GM19351 (cell line): ENCODE measurements around the gene DNAJC1.
"Not testable (repeated sequence)": the region's sequence is repeated elsewhere in the genome, so short reads cannot be mapped to it uniquely, and the experiment has no call there.

Experiments used
- ATAC-seq: cut with Tn5 transposase; IDR thresholded peaks from one replicate; pipeline ENCODE4 v1.9.1; 2021; ENCODE audit warnings: mild to moderate bottlenecking, moderate library complexity; ENCODE audit not compliant: unreplicated experiment

Gene DNAJC1

DNA sequence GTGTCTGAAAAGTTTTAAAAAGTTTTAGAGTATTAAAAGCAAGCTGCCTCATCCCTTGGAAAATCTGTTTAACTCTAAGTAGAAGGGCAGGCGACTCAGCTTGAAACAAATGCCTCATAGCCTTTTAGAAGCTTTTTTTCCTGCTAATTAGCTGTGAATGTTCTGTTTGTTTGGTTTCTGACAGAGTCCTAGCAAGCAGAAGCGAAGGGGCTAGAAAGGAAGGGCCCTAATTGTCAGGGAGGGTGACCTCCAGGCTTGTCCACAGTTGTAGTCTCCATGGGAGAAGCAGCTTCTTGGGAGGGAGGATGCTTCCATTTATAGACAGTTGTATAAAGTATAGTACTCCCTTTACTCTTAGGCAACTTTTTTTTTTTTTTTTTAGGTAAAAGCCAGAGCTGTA is 90.9 kb downstream of the DNAJC1 start:
- ATAC-seq, result no peak

DNA sequence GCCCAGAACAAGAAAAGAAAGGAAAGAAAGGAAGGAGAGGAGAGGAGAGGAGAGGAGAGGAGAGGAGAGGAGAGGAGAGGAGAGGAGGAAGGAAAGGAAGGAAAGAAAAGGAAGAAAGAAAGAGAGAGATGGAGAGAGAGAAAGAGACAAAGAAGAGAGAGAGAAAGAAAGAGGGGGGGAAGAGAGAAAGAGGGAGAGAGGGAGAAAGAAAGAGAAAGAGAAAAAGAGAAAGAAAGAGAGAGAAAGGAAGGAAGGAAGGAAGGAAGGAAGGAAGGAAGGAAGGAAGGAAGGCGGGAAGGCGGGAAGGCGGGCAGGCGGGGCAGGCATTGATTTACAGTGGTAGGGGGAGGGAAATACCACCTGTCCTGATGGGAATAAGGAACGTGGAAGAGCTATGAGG is 92.7 kb downstream of the DNAJC1 start:
- ATAC-seq, result no peak

DNA sequence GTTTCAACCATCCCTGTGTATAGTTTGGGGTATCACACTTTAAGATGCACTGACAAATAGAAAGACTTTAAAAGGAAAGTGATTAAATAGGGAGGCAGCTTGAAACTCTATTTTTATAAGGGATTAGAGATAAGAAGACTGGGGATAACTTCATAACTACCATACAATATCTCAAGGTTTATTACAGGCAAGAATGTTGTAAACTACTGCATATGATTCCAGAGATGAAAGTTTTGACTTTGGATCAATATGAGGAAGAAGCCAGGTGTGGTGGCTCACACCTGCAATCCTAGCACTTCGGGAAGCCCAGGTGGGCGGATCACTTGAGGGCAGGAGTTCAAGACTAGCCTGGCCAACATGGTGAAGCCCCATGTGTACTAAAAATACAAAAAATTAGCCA is 96.1 kb downstream of the DNAJC1 start:
- ATAC-seq, result no peak

DNA sequence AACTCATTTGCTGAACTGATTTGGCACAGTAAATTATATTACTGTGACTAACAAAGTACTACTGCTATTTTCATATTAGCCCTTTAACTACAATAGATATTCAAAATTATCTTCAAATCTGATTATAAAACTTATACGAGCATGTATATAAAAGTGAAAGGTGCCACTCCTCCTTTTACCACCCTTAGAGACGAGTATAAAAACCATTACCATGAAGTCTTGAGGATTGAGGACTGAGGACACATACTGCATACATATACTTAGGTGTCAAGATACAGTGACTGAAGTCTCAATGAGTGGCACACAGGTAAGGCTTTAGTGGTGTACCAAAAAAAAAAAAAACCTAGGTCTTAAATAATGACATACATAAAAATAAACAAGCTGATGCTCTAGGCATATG is 98.6 kb downstream of the DNAJC1 start:
- ATAC-seq, result no peak

DNA sequence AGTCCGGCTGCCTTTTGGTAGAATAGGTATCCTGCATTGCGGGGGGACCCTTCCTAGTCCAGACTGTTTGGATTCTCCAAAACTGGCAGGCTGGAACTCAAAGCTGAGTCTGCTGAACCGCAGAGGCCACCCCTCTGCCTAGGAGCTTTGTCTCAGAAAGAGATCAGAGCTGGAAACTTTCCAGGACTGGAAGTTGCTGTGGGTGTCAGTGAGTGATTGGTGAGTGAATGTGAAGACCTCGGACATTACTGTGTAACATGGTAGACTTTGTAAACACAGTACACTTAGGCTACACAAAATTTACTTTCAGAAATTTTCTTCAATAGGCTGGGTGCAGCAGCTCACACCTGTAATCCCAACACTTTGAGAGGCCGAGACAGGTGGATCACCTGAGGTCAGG is 103.8 kb downstream of the DNAJC1 start:
- ATAC-seq, result no peak

DNA sequence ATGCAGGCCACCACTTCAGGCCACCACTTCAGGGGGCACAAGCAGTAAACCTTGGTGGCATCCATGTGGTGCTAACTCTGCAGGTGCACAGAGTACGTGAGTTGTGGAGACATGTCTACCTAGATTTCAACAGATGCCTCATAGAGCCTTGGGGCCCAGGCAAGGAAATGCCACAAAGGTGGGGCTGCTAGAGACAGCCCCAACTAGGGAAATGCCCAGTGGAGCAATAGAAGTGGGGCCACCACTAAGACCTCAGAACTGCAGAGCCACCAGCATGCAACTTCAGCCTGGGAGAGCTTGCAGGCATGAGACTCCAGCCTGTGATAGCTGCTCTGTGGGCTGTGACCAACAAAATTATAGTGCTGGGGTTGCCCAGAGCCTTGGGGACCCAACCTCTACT is 107.6 kb downstream of the DNAJC1 start:
- no peak for ATAC-seq

DNA sequence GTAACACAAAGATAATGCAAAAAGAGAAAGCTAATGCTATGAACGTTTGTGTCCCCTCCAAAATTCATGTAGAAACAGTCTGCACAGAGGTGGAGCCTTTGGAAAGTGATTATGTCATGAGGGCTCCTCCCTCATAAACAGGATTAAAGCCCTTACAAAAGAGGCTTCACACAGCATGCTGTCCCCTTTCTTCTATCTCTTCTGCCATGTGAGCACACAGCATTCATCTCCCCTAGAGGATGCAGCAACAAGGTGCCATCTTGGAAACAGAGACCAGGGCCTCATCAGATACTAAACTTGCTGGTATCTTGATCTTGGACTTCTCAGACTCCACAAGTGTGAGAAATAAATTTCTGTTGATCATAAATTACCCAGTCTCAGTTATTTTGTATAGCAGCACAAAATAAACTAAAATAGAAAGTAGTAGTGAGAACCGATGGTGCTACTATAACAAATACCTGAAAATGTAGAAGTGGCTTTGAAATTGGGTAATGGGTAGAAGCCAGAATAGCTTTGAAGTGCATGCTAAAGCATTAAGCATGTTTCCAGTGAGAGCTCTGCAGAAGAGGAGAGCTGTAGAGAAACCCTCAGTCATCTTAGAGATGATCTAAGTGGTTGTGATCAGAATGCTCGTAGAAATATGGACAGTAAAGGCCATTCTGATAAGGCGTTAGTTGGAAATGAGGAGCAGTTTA is 108.7 kb downstream of the DNAJC1 start:
- peak; percentile 64 for ATAC-seq

DNA sequence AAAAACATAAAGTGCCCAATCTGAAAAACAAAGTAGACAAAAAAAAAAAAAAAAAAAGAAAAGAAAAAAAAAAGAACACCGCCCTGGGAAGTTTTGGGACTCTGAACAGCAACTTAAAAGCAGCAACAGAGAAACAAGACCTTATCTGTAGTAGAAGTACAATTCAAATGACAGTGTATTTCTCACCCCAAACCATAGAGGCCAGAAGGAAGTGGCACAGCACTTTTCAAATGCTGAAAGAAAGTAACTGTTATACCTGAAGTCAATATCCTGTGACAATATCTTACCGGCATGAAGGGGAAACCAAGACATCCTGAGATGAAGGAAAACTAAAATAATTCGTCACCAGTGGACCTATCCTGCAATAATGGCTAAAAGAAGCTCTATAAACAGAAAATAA is 112.1 kb downstream of the DNAJC1 start:
- ATAC-seq, result no peak

DNA sequence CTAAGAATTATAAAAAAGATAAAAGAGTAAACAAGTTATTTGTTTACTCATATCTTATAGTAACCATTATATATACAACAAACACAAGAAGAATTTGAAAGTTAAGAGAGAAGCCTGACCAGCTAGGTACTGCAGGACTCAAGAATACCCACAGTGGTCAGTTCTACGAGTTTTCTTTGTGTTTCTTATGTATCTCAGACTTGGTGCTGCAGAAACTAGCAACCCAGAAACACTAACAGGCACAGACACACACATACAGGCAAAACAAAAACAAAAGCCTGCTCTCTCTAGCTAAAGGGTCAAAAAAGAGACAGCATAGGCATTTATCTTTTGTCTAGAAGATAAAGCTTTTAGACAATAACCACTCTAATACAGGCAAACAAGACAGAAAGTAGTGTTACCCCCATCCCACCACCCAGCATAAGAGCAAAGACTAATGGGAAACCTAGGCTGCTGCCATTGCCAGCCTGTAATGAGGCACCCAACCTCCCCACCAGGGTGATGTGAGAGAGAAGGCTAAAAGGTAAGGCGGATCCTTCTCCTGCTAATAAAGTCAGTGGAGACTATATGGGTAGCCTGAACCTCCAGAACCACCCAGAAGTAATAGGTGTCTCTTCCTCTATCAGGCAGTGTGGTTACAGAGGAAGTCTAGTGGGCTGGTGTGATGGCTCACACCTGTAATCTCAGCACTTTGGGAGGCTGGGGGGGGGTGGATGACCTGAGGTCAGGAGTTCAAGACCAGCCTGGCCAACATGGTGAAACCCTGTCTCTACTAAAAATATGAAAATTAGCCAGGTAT is 113.9 kb downstream of the DNAJC1 start:
- ATAC-seq, result peak; percentile 30

DNA sequence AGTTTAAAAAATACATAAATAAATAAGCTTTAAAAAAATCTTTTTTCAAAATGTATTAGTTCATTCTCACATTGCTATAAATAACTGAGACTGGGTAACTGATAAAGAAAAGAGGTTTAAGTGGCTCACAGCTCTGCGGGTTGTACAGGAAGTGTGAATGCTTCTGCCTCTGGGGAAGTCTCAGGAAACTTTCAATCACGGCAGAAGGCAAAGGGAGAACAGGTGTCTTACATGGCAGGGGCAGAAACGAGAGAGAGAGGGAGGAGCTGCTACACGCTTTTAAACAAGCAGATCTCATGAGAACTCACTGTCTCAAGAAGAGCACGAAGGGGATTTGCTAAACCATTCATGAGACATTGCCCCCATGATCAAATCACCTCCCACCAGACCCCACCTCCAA is 114.6 kb downstream of the DNAJC1 start:
- peak; percentile 91 for ATAC-seq

DNA sequence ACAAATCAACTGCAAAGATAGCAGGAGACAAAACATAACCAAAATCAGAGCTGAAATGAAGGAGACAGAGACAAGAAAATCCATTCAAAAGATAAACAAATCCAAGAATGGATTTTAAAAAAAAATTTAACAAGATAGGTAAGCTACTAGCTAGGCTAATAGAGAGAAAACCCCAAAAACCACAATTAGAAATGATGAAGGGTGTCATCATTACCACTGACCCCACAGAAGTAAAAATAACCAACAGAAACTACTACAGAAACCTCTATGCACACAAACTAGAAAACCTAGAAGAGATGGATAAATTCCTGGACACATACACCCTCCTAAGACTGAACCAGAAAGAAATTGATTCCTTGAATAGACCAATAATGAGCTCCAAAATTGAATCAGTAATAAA is 117.6 kb downstream of the DNAJC1 start:
- ATAC-seq, result no peak

DNA sequence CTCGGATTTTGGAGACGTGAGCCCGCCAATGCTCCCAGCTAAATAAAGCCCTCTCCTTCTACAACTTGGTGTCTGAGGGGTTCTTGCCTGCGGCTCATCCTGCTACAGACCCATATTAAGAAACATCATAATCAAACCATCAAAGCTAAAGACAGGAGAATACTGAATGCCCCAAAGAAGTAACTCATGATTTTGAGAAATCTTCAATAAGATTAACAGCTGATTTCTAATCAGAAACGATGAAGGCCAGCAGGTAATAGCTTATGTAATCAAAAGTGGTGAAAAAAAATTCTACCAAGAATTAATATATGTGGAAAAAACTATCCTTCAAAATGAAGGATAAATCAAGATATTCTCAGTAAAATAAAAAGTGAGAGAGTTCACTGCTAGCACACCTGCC is 130.3 kb downstream of the DNAJC1 start:
- no peak for ATAC-seq

DNA sequence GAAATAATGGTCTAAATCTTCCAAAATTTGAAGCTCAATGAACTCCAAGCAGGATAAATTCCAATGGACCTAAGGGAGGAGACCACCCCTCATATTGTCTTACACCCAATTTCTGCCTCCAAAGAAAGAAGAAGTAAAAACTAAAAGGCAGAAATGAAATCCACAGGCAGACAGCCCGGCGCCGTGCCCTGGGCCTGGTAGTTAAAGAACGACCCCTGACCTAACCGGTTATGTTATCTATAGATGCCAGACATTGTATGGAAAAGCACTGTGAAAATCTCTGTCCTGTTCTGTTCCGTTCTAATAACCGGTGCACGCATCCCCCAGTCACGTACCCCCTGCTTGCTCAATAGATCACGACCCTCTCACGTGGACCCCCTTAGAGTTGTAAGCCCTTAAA is 130.8 kb downstream of the DNAJC1 start:
- ATAC-seq, result not testable (repeated sequence)

DNA sequence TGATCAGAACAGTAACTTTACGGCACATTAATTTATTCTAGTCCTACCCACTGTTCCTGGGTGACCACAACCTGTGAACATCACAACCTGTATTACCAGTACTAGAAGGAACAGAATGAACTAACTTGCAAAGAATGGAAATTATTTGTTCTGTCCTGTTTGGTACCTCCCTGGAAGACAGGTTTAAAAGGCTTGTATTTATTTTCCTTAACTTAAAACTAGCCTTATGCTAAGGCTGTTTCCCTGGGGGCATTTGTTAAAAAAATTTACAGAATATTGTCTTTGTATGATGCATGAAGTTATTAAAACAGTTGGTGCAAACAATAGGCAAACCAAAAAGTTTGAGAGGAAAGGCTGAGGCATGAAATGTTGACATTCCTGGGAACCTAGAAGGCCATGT is 132.7 kb downstream of the DNAJC1 start:
- ATAC-seq, result no peak

DNA sequence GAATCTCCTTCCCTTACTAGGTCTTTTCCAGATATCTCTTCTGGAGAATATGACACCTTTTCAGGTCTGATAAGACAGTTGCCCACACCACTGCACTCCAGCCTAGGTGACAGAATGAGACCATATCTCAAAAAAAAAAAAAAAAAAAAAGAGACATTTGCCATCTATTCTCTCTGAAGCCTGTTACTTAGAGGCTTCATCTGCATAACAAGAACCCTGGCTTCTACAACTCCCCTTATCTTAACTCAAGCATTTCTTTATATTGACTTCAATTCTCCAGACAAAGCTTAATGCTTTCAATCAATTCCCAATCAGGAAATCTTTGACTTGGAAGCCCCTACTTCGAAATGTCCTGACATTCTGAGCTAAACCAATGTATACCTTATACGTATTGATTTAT is 134.4 kb downstream of the DNAJC1 start:
- not testable (repeated sequence) for ATAC-seq

DNA sequence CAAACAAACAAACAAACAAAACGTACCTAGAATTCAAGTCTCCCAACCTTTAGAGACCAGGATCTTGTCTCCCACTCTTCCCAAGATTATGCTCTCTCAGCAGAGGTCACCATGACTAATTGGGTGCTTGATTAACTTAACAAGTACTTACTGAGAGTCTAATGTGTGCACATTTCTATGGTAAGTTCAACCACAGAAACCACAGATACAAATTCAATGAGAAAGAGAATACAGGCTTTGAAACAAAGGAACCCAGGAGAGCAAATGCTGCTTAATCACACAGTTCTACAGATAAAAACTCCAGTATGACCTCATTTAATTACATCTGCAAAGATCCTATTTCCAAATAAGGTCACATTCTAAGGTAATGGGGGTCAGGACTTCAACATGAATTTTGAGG is 142.8 kb downstream of the DNAJC1 start:
- no peak for ATAC-seq

DNA sequence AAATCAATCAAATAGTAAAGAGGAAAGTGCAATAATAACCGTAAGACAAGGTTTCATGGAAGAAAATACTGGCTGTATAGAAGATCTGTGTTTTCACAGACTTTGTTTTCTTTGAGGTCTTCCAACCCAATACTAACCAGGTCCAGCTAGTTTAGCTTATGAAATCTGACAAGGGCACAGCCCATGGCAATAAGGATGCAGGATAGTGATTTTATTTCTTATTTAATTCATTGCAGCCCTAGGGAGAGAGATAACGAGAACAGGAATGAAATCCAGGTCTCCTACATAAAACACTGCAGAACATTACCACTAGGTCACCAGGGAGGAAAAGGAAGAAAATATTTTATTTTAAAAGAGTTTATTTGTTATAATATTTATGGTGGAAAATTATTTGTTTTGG is 145.1 kb downstream of the DNAJC1 start:
- no peak for ATAC-seq

DNA sequence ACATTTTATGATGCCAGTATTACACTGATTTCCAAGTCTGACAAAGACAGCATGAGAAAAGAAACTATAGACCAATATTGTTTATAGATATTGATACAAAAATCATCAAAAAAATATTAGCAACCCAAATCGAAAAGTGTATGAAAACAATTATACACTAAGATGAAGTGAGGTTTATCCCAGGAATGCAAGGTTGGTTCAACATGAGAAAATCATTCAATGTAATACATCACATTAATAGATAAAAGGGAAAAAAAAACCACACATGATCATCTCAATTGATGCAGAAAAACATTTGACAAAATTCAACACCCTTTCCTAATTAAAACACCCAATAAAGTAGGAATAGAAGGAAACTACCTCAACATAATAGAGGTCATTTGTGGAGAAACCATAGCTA is 153.9 kb downstream of the DNAJC1 start:
- no peak for ATAC-seq

DNA sequence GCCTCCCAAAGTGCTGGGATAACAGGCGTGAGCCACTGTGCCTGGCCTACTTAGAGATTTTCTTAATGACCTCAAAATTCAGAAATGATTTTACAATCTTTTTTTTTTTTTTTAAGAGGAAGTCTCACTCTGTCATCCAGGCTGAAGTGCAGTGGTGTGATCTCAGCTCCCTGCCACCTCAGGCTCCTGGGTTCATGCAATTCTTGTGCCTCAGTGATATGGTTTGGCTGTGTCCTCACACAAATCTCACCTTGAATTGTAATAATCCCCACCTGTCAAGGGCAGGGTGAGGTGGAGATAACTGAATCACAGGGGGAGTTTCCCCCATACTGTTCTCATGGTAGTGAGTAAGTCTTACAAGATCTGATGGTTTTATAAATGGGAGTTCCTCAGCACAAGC is 159.9 kb downstream of the DNAJC1 start:
- no peak for ATAC-seq

DNA sequence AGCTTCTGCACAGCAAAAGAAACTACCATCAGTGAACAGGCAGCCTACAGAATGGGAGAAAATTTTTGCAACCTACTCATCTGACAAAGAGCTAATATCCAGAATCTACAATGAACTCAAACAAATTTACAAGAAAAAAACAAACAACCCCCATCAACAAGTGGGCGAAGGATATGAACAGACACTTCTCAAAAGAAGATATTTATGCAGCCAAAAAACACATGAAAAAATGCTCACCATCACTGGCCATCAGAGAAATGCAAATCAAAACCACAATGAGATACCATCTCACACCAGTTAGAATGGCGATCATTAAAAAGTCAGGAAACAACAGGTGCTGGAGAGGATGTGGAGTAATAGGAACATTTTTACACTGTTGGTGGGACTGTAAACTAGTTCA is 162.3 kb downstream of the DNAJC1 start:
- ATAC-seq, result not testable (repeated sequence)

DNA sequence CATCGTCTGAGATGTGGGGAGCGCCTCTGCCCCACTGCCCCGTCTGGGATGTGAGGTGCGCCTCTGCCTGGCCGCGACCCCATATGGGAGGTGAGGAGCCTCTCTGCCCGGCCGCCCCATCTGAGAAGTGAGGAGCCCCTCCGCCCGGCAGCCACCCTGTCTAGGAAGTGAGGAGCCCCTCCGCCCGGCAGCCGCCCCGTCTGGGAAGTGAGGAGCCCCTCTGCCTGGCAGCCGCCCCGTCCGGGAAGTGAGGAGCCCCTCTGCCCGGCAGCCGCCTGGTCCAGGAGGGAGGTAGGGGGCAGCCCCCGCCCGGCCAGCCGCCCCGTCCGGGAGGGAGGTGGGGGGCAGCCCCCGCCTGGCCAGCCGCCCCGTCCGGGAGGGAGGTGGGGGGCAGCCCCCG is 166.0 kb downstream of the DNAJC1 start:
- ATAC-seq, result not testable (repeated sequence)

DNA sequence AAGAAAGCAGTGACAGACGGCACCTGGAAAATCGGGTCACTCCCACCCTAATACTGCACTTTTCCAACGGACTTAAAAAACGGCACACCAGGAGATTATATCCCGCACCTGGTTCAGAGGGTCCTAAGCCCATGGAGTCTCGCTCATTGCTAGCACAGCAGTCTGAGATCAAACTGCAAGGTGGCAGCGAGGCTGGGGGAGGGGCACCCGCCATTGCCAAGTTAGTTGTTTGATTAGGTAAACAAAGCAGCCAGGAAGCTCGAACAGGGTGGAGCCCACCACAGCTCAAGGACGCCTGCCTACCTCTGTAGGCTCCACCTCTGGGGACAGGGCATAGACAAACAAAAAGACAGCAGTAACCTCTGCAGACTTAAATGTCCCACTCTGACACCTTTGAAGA is 169.0 kb downstream of the DNAJC1 start:
- ATAC-seq, result not testable (repeated sequence)

DNA sequence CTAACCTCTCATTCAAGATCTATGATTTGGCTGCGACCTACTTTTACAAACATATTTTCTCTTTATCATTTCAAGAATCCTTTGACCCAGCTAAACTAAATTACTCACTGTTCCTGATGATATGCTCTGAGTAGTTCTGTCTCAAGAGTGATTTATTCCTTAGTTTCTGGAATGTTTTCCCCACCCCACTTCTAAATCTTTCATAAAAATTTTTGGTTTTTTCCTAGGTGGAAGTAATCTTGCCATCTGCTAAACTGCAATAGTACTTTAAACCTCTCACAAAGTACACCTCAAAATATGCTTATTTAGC is 170.8 kb downstream of the DNAJC1 start:
- ATAC-seq, result no peak
